Ishikawa (cell line): ENCODE measurements around the gene CDX1.

Source experiments
- CEBPB ChIP-seq: IDR thresholded peaks from 2 replicates; pipeline ENCODE4 v1.6.1; 2012
- CREB1 ChIP-seq: IDR thresholded peaks from 2 replicates; pipeline ENCODE4 v1.6.1; 2012; ENCODE audit warnings: low read depth
- EGR1 ChIP-seq: IDR thresholded peaks from 2 replicates; pipeline ENCODE4 v1.6.1; 2012
- EP300 ChIP-seq: IDR thresholded peaks from 2 replicates; pipeline ENCODE4 v1.6.1; 2012; ENCODE audit warnings: borderline replicate concordance
- FOXM1 ChIP-seq: IDR thresholded peaks from 2 replicates; pipeline ENCODE4 v1.6.1; 2012; ENCODE audit warnings: low read depth, borderline replicate concordance
- MAX ChIP-seq: IDR thresholded peaks from 2 replicates; pipeline ENCODE4 v1.6.1; 2012
- NFIC ChIP-seq: IDR thresholded peaks from 2 replicates; pipeline ENCODE4 v1.6.1; 2012
- RAD21 ChIP-seq: IDR thresholded peaks from 2 replicates; pipeline ENCODE4 v1.6.1; 2012; ENCODE audit warnings: low read depth
- TAF1 ChIP-seq: IDR thresholded peaks from 2 replicates; pipeline ENCODE4 v1.6.1; 2012; ENCODE audit warnings: low read depth, mild to moderate bottlenecking
- TCF12 ChIP-seq: IDR thresholded peaks from 2 replicates; pipeline ENCODE4 v1.6.1; 2012; ENCODE audit warnings: low read depth
- TEAD4 ChIP-seq: IDR thresholded peaks from 2 replicates; pipeline ENCODE4 v1.6.1; 2012
- YY1 ChIP-seq: IDR thresholded peaks from 2 replicates; pipeline ENCODE4 v1.6.1; 2012; ENCODE audit warnings: low read depth
- ZBTB7A ChIP-seq: IDR thresholded peaks from 2 replicates; pipeline ENCODE4 v1.6.1; 2012; ENCODE audit warnings: low read depth
- TF ChIP-seq, protein P1 (sequence below): IDR thresholded peaks from 2 replicates; pipeline ENCODE4 v1.6.1; 2012; ENCODE audit warnings: low read depth, mild to moderate bottlenecking
- TF ChIP-seq, protein P2 (sequence below): IDR thresholded peaks from 2 replicates; pipeline ENCODE4 v1.6.1; 2012

CDX1 gene

GRCh38 chr5:150154618-150155128 is 11.9 kb upstream of the CDX1 start:
- no peak for TF ChIP-seq CREB1
- TF ChIP-seq TAF1: no peak
- no peak for TF ChIP-seq TCF12

- TF ChIP-seq TCF12: no peak
- no peak for TF ChIP-seq TEAD4
- TF ChIP-seq EGR1: no peak
- TF ChIP-seq TAF1: no peak
- TF ChIP-seq CEBPB: no peak
- TF ChIP-seq, protein P1, sequence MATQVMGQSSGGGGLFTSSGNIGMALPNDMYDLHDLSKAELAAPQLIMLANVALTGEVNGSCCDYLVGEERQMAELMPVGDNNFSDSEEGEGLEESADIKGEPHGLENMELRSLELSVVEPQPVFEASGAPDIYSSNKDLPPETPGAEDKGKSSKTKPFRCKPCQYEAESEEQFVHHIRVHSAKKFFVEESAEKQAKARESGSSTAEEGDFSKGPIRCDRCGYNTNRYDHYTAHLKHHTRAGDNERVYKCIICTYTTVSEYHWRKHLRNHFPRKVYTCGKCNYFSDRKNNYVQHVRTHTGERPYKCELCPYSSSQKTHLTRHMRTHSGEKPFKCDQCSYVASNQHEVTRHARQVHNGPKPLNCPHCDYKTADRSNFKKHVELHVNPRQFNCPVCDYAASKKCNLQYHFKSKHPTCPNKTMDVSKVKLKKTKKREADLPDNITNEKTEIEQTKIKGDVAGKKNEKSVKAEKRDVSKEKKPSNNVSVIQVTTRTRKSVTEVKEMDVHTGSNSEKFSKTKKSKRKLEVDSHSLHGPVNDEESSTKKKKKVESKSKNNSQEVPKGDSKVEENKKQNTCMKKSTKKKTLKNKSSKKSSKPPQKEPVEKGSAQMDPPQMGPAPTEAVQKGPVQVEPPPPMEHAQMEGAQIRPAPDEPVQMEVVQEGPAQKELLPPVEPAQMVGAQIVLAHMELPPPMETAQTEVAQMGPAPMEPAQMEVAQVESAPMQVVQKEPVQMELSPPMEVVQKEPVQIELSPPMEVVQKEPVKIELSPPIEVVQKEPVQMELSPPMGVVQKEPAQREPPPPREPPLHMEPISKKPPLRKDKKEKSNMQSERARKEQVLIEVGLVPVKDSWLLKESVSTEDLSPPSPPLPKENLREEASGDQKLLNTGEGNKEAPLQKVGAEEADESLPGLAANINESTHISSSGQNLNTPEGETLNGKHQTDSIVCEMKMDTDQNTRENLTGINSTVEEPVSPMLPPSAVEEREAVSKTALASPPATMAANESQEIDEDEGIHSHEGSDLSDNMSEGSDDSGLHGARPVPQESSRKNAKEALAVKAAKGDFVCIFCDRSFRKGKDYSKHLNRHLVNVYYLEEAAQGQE: no peak
- no peak for TF ChIP-seq ZBTB7A
- TF ChIP-seq, protein P2, sequence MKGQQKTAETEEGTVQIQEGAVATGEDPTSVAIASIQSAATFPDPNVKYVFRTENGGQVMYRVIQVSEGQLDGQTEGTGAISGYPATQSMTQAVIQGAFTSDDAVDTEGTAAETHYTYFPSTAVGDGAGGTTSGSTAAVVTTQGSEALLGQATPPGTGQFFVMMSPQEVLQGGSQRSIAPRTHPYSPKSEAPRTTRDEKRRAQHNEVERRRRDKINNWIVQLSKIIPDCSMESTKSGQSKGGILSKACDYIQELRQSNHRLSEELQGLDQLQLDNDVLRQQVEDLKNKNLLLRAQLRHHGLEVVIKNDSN: no peak
- no peak for TF ChIP-seq NFIC
- TF ChIP-seq CREB1: no peak
Measured at GRCh38 chr5:150155258-150156026, 11.1 kb upstream of the CDX1 start, which contains the start of gene PDGFRB. Gene PDGFRB (minus strand): TSS chr5:150155845. CDS start chr5:150137047, 18,798 bp downstream.

- TF ChIP-seq MAX: no peak
- no peak for TF ChIP-seq TCF12
- no peak for TF ChIP-seq TAF1
- no peak for TF ChIP-seq YY1
- no peak for TF ChIP-seq ZBTB7A
Measured at GRCh38 chr5:150156027-150156368, 10.6 kb upstream of the CDX1 start.

DNA sequence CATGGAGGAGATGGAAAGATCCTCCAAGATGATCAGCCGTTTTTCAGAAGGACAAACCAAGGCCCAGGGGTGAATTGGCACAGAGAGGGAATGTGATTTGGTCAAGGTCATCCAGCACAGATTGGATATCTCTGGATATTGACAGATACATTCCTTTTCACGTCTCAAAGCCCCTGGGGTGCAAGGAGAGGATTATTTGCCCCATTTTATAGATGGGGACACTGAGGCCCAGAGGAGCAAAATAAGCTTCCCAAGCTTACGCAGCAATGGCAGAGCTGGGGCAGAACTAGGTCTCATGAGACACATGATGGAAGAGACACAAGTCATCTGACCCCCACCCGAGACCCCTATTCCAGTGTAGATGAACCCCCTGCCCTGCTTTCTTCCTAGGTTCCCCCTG is 10.0 kb upstream of the CDX1 start:
- TF ChIP-seq NFIC (no peak), EP300 (no peak), YY1 (no peak), CEBPB (no peak), EGR1 (no peak), TEAD4 (no peak), CREB1 (no peak)
- TF ChIP-seq, protein P1: no peak
- TF ChIP-seq, protein P2: no peak

DNA sequence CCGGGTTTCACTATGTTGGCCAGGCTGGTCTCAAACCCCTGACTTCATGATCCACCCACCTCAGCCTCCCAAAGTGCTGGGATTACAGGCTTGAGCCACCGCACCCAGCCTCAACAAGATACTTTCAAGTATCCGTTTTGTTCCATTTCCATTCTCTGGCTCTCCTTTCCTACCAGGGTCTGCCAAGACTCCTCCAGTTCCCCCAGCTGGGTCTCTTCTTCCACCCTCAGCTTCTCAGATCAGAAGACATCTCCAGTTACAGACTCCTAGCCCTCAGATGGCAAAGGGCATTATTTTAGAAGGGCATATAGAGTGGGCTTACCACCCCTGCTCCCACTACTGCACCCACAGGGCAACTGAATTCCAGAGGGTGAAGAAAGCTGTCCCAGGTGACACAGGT is 9.4 kb upstream of the CDX1 start:
- TF ChIP-seq YY1 (no peak), NFIC (no peak), TAF1 (no peak), TEAD4 (no peak), FOXM1 (no peak), MAX (no peak)

- TF ChIP-seq CEBPB (no peak), TEAD4 (no peak), NFIC (no peak), ZBTB7A (no peak), YY1 (no peak), EP300 (no peak), EGR1 (no peak), FOXM1 (no peak), TAF1 (no peak), TCF12 (no peak), RAD21 (no peak), MAX (no peak), CREB1 (no peak)
- TF ChIP-seq, protein P1: no peak
- TF ChIP-seq, protein P2: no peak
Measured at GRCh38 chr5:150158170-150158949, 8.2 kb upstream of the CDX1 start.
